HG02623 (cell line): Measurements from ENCODE around the gene CDCA3.

Experiments used
- ATAC-seq: cut with Tn5 transposase; IDR thresholded peaks from one replicate; pipeline ENCODE4 v1.9.1; 2021; ENCODE audit warnings: moderate library complexity; ENCODE audit not compliant: unreplicated experiment

The CDCA3 gene

GRCh38 chr12:6834873-6835272 lies 16.2 kb downstream of the CDCA3 start:
- no peak for ATAC-seq

- no peak for ATAC-seq
These were observed 16.8 kb downstream of the CDCA3 start for GRCh38 chr12:6834254-6834653.

- ATAC-seq: no peak
These were observed 17.7 kb downstream of the CDCA3 start for GRCh38 chr12:6833189-6833890.

GRCh38 chr12:6832125-6832524 lies 19.0 kb downstream of the CDCA3 start:
- ATAC-seq: no peak

- no peak for ATAC-seq
These were observed 19.6 kb downstream of the CDCA3 start for GRCh38 chr12:6831450-6831995.

GRCh38 chr12:6830999-6831398 lies 20.1 kb downstream of the CDCA3 start:
- ATAC-seq: no peak

GRCh38 chr12:6830286-6830890 lies 20.7 kb downstream of the CDCA3 start:
- no peak for ATAC-seq

- ATAC-seq: no peak
These were observed 21.4 kb downstream of the CDCA3 start for GRCh38 chr12:6829536-6830220.

- ATAC-seq: no peak
These were observed 22.1 kb downstream of the CDCA3 start for GRCh38 chr12:6828781-6829535.

- no peak for ATAC-seq
These were observed 22.9 kb downstream of the CDCA3 start, which contains the start of gene P3H3 for GRCh38 chr12:6827982-6828780. Gene P3H3, plus strand, starts transcription at chr12:6828407. Its CDS starts 34 bp downstream, at chr12:6828441.

GRCh38 chr12:6827437-6827911 lies 23.6 kb downstream of the CDCA3 start:
- no peak for ATAC-seq

- ATAC-seq: no peak
These were observed 24.2 kb downstream of the CDCA3 start for GRCh38 chr12:6826734-6827436.

- ATAC-seq: no peak
These were observed 24.9 kb downstream of the CDCA3 start for GRCh38 chr12:6826125-6826733.

GRCh38 chr12:6825398-6826124 lies 25.5 kb downstream of the CDCA3 start:
- ATAC-seq: no peak

- ATAC-seq: no peak
These were observed 26.1 kb downstream of the CDCA3 start for GRCh38 chr12:6824901-6825381.

- ATAC-seq: no peak
These were observed 26.9 kb downstream of the CDCA3 start for GRCh38 chr12:6824085-6824775.

GRCh38 chr12:6823182-6824084 lies 27.7 kb downstream of the CDCA3 start:
- ATAC-seq: no peak
